SU-DHL-6 (cell line): ENCODE measurements around the gene PPP1R13B.

Experiments used
- EZH2phosphoT487 ChIP-seq: fragments of 200-600 bp; sonication (generic), shearing (Covaris generic); conservative IDR thresholded peaks from 2 replicates; pipeline ENCODE4 v1.6.1; 2018; ENCODE audit warnings: mild to moderate bottlenecking, antibody characterized with exemption, low read length, moderate library complexity, mixed read lengths
- TF ChIP-seq, protein P1 (sequence below): fragments of 200-600 bp; sonication (generic); IDR thresholded peaks from one replicate; pipeline ENCODE4 v1.5.1; 2017; ENCODE audit warnings: antibody characterized with exemption, mild to moderate bottlenecking, low read length, moderate library complexity; ENCODE audit not compliant: insufficient read depth, poor library complexity, severe bottlenecking

- TF ChIP-seq, protein P1, sequence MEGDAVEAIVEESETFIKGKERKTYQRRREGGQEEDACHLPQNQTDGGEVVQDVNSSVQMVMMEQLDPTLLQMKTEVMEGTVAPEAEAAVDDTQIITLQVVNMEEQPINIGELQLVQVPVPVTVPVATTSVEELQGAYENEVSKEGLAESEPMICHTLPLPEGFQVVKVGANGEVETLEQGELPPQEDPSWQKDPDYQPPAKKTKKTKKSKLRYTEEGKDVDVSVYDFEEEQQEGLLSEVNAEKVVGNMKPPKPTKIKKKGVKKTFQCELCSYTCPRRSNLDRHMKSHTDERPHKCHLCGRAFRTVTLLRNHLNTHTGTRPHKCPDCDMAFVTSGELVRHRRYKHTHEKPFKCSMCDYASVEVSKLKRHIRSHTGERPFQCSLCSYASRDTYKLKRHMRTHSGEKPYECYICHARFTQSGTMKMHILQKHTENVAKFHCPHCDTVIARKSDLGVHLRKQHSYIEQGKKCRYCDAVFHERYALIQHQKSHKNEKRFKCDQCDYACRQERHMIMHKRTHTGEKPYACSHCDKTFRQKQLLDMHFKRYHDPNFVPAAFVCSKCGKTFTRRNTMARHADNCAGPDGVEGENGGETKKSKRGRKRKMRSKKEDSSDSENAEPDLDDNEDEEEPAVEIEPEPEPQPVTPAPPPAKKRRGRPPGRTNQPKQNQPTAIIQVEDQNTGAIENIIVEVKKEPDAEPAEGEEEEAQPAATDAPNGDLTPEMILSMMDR: no peak
- TF ChIP-seq EZH2phosphoT487: no peak
Observed at GRCh38 chr14:103849151-103849886, 1.9 kb upstream of the PPP1R13B start.
